ENCODE measurements around the gene RPS17.

DNA sequence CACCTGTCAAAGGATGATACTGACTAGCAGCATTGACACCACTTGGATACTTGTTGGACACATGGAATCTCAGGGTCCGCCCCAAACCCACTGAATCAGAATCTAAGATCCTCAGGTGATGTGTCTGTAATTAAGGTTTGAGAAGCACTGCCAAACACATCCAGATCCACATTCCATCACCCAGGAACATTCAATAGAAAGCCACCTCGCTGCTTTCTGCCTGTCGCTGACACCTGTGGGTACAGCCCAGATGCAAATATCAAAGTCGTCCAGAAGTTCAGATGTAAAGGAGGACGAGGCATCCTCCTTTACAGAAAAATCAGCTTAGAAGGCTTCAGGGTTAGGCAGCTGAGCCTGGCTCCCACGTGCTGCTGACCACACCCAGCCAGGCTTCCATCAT, 5.2 kb upstream of the RPS17 start:
- TF ChIP-seq, protein P1, sequence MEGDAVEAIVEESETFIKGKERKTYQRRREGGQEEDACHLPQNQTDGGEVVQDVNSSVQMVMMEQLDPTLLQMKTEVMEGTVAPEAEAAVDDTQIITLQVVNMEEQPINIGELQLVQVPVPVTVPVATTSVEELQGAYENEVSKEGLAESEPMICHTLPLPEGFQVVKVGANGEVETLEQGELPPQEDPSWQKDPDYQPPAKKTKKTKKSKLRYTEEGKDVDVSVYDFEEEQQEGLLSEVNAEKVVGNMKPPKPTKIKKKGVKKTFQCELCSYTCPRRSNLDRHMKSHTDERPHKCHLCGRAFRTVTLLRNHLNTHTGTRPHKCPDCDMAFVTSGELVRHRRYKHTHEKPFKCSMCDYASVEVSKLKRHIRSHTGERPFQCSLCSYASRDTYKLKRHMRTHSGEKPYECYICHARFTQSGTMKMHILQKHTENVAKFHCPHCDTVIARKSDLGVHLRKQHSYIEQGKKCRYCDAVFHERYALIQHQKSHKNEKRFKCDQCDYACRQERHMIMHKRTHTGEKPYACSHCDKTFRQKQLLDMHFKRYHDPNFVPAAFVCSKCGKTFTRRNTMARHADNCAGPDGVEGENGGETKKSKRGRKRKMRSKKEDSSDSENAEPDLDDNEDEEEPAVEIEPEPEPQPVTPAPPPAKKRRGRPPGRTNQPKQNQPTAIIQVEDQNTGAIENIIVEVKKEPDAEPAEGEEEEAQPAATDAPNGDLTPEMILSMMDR (IDR thresholded peaks at IDR 0.05; ENCODE audit: low read length) = no peak
- TF ChIP-seq EZH2 (optimal IDR thresholded peaks at IDR 0.05; ENCODE audit: low read depth, low read length) = no peak
- TF ChIP-seq EZH2phosphoT487 (IDR thresholded peaks at IDR 0.05; ENCODE audit: low read length) = no peak

All from MM.1S (cell line).